Measurements from ENCODE around the gene IGFL2.

DNA sequence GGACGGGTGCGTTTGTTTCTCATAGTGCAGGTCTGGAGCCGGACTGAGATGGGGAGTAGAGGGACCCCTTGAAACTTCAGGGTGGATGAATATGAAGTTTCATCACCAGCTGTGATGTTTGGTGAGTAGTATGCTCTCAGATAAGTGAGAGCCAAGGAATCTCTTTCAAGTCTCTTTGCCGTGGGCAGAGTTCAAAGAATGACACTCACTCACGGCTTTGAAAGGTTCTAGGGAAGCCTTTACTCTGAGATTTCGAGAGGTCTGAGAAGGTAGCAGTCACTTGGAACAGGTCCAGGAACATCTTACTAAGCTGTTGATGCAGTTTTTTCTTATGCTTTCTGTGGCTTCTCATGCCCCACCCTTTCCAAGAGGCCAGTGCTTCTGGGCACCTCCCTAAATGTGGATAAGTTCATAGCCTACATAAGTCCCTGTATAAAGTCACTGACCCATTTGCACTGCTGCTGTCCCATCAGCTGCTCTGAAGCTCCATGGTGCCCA, at the start of gene IGFL2:
- TF ChIP-seq RAD21 (IDR thresholded peaks at IDR 0.05; ENCODE audit: low read length) (no peak), POLR2A (IDR thresholded peaks at IDR 0.05; ENCODE audit: low read depth, low read length) (no peak), BHLHE40 (IDR thresholded peaks at IDR 0.05; ENCODE audit: low read depth, low read length) (no peak), FOS (IDR thresholded peaks at IDR 0.05; ENCODE audit: low read depth, low read length) (no peak), RCOR1 (IDR thresholded peaks at IDR 0.05; ENCODE audit: insufficient replicate concordance, low read length) (no peak), CEBPB (IDR thresholded peaks at IDR 0.05; ENCODE audit: low read depth, low read length) (no peak), NFE2L2 (IDR thresholded peaks at IDR 0.05; ENCODE audit: low read depth, low read length) (no peak), SMC3 (IDR thresholded peaks at IDR 0.05; ENCODE audit: low read depth, low read length) (no peak)
- TF ChIP-seq, protein P1, sequence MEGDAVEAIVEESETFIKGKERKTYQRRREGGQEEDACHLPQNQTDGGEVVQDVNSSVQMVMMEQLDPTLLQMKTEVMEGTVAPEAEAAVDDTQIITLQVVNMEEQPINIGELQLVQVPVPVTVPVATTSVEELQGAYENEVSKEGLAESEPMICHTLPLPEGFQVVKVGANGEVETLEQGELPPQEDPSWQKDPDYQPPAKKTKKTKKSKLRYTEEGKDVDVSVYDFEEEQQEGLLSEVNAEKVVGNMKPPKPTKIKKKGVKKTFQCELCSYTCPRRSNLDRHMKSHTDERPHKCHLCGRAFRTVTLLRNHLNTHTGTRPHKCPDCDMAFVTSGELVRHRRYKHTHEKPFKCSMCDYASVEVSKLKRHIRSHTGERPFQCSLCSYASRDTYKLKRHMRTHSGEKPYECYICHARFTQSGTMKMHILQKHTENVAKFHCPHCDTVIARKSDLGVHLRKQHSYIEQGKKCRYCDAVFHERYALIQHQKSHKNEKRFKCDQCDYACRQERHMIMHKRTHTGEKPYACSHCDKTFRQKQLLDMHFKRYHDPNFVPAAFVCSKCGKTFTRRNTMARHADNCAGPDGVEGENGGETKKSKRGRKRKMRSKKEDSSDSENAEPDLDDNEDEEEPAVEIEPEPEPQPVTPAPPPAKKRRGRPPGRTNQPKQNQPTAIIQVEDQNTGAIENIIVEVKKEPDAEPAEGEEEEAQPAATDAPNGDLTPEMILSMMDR (conservative IDR thresholded peaks at IDR 0.05; ENCODE audit: low read depth, low read length), result no peak
- TF ChIP-seq, protein P2, sequence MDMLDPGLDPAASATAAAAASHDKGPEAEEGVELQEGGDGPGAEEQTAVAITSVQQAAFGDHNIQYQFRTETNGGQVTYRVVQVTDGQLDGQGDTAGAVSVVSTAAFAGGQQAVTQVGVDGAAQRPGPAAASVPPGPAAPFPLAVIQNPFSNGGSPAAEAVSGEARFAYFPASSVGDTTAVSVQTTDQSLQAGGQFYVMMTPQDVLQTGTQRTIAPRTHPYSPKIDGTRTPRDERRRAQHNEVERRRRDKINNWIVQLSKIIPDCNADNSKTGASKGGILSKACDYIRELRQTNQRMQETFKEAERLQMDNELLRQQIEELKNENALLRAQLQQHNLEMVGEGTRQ (IDR thresholded peaks at IDR 0.05; ENCODE audit: low read depth, low read length), result no peak

Measured in IMR-90 (cell line).